Neural cell (in vitro differentiated cells): ENCODE data around the gene TMTC1. TPM values are rescaled to one million over a fixed set of nuclear protein-coding genes. Genes with fewer than 3 reads are reported as not detected.

Source experiments
- H2AFZ ChIP-seq: fragments of 200-600, 300-800 bp; sonication (generic), shearing (Covaris generic); 2 replicates; pipeline ENCODE4 v1.6.0; 2014; ENCODE audit warnings: low read depth, mild to moderate bottlenecking, antibody characterized with exemption, low read length, moderate library complexity
- H3F3A ChIP-seq: fragments of 200-600 bp; shearing (Covaris generic); 2 replicates; pipeline ENCODE4 v1.6.1; 2016; ENCODE audit warnings: mild to moderate bottlenecking, moderate library complexity, mixed read lengths, antibody characterized with exemption, low read length; ENCODE audit not compliant: insufficient read depth, poor library complexity, severe bottlenecking
- H3K27ac ChIP-seq: fragments of 200-600, 300-800 bp; sonication (generic), shearing (Covaris generic); 2 replicates; pipeline ENCODE4 v1.5.1; 2014; ENCODE audit warnings: mild to moderate bottlenecking, low read length, moderate library complexity
- H3K27me3 ChIP-seq: fragments of 300-800, 200-600 bp; sonication (generic), shearing (Covaris generic); 2 replicates; pipeline ENCODE4 v1.6.0; 2014; ENCODE audit warnings: mild to moderate bottlenecking, low read depth, low read length, moderate library complexity; ENCODE audit not compliant: insufficient read depth
- H3K36me3 ChIP-seq: fragments of 300-800, 200-600 bp; sonication (generic), shearing (Covaris generic); 2 replicates; pipeline ENCODE4 v1.5.1; 2014; ENCODE audit warnings: mild to moderate bottlenecking, antibody characterized with exemption, low read length, moderate library complexity; ENCODE audit not compliant: insufficient read depth
- H3K4me2 ChIP-seq: fragments of 300-800, 200-600 bp; sonication (generic), shearing (Covaris generic); 2 replicates; pipeline ENCODE4 v1.6.0; 2014; ENCODE audit warnings: mild to moderate bottlenecking, low read length
- H3K4me3 ChIP-seq: fragments of 300-800, 200-600 bp; sonication (generic), shearing (Covaris generic); 2 replicates; pipeline ENCODE4 v1.5.1; 2014; ENCODE audit warnings: mild to moderate bottlenecking, low read length, moderate library complexity
- H3K79me2 ChIP-seq: fragments of 200-600 bp; shearing (Covaris generic); replicated peaks from 2 replicates; pipeline ENCODE4 v1.6.0; 2014; ENCODE audit warnings: mild to moderate bottlenecking, low read length, moderate library complexity; ENCODE audit not compliant: insufficient read depth
- H3K9ac ChIP-seq: fragments of 300-800, 200-600 bp; sonication (generic), shearing (Covaris generic); 2 replicates; pipeline ENCODE4 v1.6.1; 2016; ENCODE audit warnings: mild to moderate bottlenecking, low read length, mixed read lengths
- H3K9me2 ChIP-seq: fragments of 200-600 bp; shearing (Covaris generic); 2 replicates; pipeline ENCODE4 v1.6.1; 2016; ENCODE audit warnings: mild to moderate bottlenecking, low read length, mixed read lengths; ENCODE audit not compliant: insufficient read depth
- H3K9me3 ChIP-seq: fragments of 200-600, 300-800 bp; sonication (generic), shearing (Covaris generic); 2 replicates; pipeline ENCODE4 v1.6.1; 2016; ENCODE audit warnings: mild to moderate bottlenecking, mixed run types, low read length, moderate library complexity, mixed read lengths
- H4K20me1 ChIP-seq: fragments of 200-600 bp; shearing (Covaris generic); 2 replicates; pipeline ENCODE4 v1.6.1; 2016; ENCODE audit warnings: mild to moderate bottlenecking, mixed run types; ENCODE audit not compliant: insufficient read depth
- EP300 ChIP-seq: fragments of 450-650 bp; conservative IDR thresholded peaks from 2 replicates; pipeline ENCODE4 v1.6.1; 2014; ENCODE audit warnings: antibody characterized with exemption, mild to moderate bottlenecking, moderate library complexity; ENCODE audit not compliant: poor library complexity, severe bottlenecking
- EZH2 ChIP-seq: fragments of 200-600, 300-800 bp; shearing (Covaris generic), sonication (generic); IDR thresholded peaks from 2 replicates; pipeline ENCODE4 v1.6.1; 2014; ENCODE audit warnings: antibody characterized with exemption, low read length, borderline replicate concordance, mild to moderate bottlenecking; ENCODE audit not compliant: insufficient read depth, poor library complexity, severe bottlenecking
- MXI1 ChIP-seq: fragments of 450-650 bp; conservative IDR thresholded peaks from 2 replicates; pipeline ENCODE4 v1.6.1; 2014; ENCODE audit warnings: antibody characterized with exemption, mild to moderate bottlenecking; ENCODE audit not compliant: poor library complexity, severe bottlenecking
- POLR2AphosphoS5 ChIP-seq: IDR thresholded peaks from 2 replicates; pipeline ENCODE4 v1.6.1; 2012
- RAD21 ChIP-seq: fragments of 450-650 bp; conservative IDR thresholded peaks from 2 replicates; pipeline ENCODE4 v1.6.1; 2014; ENCODE audit warnings: antibody characterized with exemption, mild to moderate bottlenecking, moderate library complexity
- SMC3 ChIP-seq: fragments of 450-650 bp; conservative IDR thresholded peaks from 2 replicates; pipeline ENCODE4 v1.6.1; 2014; ENCODE audit warnings: antibody characterized with exemption, mild to moderate bottlenecking, moderate library complexity; ENCODE audit not compliant: poor library complexity
- TAF1 ChIP-seq: IDR thresholded peaks from 2 replicates; pipeline ENCODE4 v1.6.1; 2012; ENCODE audit warnings: low read depth
- polyA plus RNA-seq: library from polyadenylated mRNA; depleted of rRNA; stranded (reverse); fragments of >200 nt; gene quantifications from 2 replicates; pipeline ENCODE4 v1.2.3, GENCODE V29; 2014
- TF ChIP-seq, protein P1 (sequence below): fragments of 450-650 bp; IDR thresholded peaks from 2 replicates; pipeline ENCODE4 v1.5.1; 2014; ENCODE audit warnings: antibody characterized with exemption, mild to moderate bottlenecking, moderate library complexity; ENCODE audit not compliant: poor library complexity, severe bottlenecking
- TF ChIP-seq, protein P2 (sequence below): IDR thresholded peaks from 2 replicates; pipeline ENCODE4 v1.6.1; 2012; ENCODE audit warnings: borderline replicate concordance

Gene TMTC1
- polyA plus RNA-seq, 1 donor from 2014 or later, result 10.0 TPM

- peaks cover 13% of the 10 kb centered on the region for H3F3A ChIP-seq
- no peaks in the 10 kb centered on the region for H3K9me2 ChIP-seq
- peaks cover 6% of the 10 kb centered on the region for H3K79me2 ChIP-seq
- H2AFZ ChIP-seq, result no peak overlapping the region
- H3K27ac ChIP-seq, result peak overlapping the region; percentile 48
- peak overlapping the region; percentile 58 for H3K9ac ChIP-seq
- peaks cover 16% of the 10 kb centered on the region for H3K27me3 ChIP-seq
- peak overlapping the region; percentile 85 for H3K4me3 ChIP-seq
- H4K20me1 ChIP-seq, result no peaks in the 10 kb centered on the region
- TF ChIP-seq POLR2AphosphoS5 (no peak), MXI1 (peak; percentile 30), TAF1 (no peak), SMC3 (peak; percentile 36), EZH2 (no peak), RAD21 (no peak), EP300 (no peak)
- TF ChIP-seq, protein P1, sequence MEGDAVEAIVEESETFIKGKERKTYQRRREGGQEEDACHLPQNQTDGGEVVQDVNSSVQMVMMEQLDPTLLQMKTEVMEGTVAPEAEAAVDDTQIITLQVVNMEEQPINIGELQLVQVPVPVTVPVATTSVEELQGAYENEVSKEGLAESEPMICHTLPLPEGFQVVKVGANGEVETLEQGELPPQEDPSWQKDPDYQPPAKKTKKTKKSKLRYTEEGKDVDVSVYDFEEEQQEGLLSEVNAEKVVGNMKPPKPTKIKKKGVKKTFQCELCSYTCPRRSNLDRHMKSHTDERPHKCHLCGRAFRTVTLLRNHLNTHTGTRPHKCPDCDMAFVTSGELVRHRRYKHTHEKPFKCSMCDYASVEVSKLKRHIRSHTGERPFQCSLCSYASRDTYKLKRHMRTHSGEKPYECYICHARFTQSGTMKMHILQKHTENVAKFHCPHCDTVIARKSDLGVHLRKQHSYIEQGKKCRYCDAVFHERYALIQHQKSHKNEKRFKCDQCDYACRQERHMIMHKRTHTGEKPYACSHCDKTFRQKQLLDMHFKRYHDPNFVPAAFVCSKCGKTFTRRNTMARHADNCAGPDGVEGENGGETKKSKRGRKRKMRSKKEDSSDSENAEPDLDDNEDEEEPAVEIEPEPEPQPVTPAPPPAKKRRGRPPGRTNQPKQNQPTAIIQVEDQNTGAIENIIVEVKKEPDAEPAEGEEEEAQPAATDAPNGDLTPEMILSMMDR, result peak; percentile 28
- TF ChIP-seq, protein P2, sequence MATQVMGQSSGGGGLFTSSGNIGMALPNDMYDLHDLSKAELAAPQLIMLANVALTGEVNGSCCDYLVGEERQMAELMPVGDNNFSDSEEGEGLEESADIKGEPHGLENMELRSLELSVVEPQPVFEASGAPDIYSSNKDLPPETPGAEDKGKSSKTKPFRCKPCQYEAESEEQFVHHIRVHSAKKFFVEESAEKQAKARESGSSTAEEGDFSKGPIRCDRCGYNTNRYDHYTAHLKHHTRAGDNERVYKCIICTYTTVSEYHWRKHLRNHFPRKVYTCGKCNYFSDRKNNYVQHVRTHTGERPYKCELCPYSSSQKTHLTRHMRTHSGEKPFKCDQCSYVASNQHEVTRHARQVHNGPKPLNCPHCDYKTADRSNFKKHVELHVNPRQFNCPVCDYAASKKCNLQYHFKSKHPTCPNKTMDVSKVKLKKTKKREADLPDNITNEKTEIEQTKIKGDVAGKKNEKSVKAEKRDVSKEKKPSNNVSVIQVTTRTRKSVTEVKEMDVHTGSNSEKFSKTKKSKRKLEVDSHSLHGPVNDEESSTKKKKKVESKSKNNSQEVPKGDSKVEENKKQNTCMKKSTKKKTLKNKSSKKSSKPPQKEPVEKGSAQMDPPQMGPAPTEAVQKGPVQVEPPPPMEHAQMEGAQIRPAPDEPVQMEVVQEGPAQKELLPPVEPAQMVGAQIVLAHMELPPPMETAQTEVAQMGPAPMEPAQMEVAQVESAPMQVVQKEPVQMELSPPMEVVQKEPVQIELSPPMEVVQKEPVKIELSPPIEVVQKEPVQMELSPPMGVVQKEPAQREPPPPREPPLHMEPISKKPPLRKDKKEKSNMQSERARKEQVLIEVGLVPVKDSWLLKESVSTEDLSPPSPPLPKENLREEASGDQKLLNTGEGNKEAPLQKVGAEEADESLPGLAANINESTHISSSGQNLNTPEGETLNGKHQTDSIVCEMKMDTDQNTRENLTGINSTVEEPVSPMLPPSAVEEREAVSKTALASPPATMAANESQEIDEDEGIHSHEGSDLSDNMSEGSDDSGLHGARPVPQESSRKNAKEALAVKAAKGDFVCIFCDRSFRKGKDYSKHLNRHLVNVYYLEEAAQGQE, result no peak
- peak overlapping the region; percentile 59 for H3K4me2 ChIP-seq
- H3K36me3 ChIP-seq, result no peaks in the 10 kb centered on the region
- H3K9me3 ChIP-seq, result no peaks in the 10 kb centered on the region
These were observed 620 bp downstream of the TMTC1 start for GRCh38 chr12:29782871-29783772.

DNA sequence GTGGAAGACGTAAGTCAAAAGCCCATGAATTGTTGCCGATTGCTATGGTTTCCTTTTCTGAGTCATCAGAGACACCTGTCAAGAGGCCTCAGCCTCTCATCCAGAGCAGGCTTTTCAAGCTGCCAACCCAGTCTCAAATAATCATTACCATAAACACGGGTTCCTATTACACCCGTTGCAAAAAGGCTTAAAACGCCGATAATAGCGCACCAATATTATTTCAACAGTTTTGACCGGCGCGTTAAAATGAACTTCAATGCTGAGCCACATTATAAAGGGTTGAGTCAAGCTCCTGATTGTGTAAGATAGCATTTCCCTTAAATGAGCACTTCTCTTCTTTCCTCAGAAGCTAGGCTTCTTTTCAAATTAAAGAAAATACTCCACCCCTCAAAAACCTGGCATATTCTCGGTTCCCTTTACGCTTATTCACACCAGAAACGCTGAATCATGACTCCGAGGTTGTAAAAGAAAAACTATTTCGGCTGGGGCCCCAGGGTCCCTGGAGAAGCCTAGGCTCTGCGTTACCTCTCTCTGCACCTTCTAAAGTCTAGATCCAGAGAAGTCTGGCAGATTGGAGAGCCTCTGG lies 1.4 kb downstream of the TMTC1 start:
- peaks cover 13% of the 10 kb centered on the region for H3F3A ChIP-seq
- no peaks in the 10 kb centered on the region for H3K9me2 ChIP-seq
- no peaks in the 10 kb centered on the region for H3K36me3 ChIP-seq
- H3K27ac ChIP-seq, result peak overlapping the region; percentile 48
- H3K9ac ChIP-seq, result peak overlapping the region; percentile 58
- no peak for TF ChIP-seq EZH2
- TF ChIP-seq TAF1, result no peak
- TF ChIP-seq EP300, result peak; percentile 35
- TF ChIP-seq RAD21, result peak; percentile 23
- no peaks in the 10 kb centered on the region for H4K20me1 ChIP-seq
- H3K4me3 ChIP-seq, result peak overlapping the region; percentile 85
- no peak overlapping the region for H2AFZ ChIP-seq
- no peaks in the 10 kb centered on the region for H3K9me3 ChIP-seq
- H3K79me2 ChIP-seq, result peaks cover 6% of the 10 kb centered on the region
- H3K4me2 ChIP-seq, result peak overlapping the region; percentile 59
- peaks cover 16% of the 10 kb centered on the region for H3K27me3 ChIP-seq
